Stimulated activated CD4-positive, alpha-beta T cell treated with anti-CD3 and anti-CD28 coated beads, Interleukin-4, amount 100 ng/mL, for 24 hours (primary cell): Measurements from ENCODE around the gene SMIM13.

ENCODE experiments used
- DNase-seq: peaks from one replicate; pipeline ENCODE4 v3.0.0-alpha.2; 2020

Gene SMIM13

GRCh38 chr6:11123978-11124377 is 30.3 kb downstream of the SMIM13 start:
- DNase-seq: no peak

GRCh38 chr6:11126876-11127275 is 33.2 kb downstream of the SMIM13 start:
- no peak for DNase-seq

- no peak for DNase-seq
Observed at GRCh38 chr6:11128608-11129007, 35.0 kb downstream of the SMIM13 start.

DNA sequence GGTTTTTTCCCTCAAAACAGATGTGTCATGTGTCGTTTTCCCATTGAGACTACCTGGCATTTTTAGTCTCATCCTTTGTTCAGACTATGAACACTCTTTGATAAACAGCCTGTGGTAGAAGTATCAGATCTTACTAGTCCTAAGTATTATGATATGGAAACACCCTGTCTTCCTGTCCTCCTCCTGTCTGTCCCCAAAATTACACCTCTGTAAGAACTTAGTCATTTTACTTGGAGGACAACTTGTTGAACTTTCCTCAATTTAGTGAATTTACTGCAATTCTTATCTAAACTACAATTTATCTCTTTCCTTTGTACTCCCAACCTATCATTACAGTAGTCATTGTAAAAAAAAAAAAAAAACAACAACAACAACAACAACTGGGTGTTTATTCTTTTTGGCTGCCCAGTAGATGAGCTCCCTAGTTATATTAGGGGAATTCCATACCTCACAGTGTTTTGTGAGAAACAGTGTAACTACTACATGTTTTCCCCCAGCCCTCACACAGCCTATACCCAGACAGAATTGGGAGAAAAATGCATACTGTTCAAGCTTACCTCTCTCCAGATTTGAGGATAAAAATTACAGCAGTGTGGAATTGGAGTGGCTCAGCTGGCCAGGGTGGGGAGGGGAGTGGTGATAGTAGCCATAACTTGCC is 36.4 kb downstream of the SMIM13 start:
- no peak for DNase-seq

- DNase-seq: no peak
Observed at GRCh38 chr6:11130605-11131004, 37.0 kb downstream of the SMIM13 start.

DNA sequence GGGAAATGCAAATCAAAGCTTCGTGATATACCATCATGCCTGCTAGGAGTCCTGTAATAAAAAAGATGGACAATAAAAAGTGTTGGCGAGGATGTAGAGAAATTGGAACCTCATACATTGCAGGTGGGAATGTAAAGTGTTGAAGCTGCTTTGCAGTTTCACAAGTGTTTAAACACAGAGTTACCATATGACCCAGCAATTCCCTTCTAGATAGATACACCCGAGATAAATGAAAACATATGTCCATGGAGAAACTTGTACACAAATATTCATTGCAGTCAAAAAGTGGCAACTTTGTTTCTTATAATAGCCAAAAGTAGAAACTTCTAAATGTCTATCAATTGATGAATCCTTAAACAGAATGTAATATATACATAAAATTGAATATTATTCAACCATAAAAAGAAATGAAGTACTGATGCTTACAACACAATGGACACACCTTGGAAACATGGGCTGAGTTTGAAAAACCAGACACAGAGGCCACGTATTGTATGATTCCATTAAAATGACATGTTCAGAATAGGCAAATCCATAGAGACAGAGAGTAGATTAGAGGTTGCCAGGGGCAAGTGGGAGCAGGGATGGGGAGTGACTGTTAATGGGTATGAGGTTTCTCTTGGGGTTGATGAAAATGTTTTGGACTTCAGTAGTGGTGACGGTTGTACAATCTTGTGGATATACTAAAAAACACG is 38.7 kb downstream of the SMIM13 start:
- no peak for DNase-seq

DNA sequence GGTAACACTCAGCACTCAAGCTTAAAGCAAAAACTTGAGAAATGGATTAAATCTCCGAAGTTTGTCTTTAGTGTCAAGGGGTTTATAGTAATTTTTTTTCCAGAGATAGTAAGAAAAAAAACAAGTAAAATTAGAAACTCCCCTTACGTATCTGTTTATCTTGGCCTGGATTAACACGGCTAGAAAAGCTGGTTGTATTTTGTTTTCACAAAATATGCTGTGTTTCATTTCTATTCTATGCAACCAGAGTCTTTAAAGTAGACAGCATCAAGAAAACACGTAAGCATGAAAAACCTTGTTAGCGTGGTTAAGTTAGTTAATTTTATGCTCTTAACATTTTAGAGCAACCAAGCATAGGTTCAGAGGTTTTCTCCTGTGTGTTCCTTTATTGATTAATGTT is 39.6 kb downstream of the SMIM13 start:
- no peak for DNase-seq

GRCh38 chr6:11136809-11137208 is 43.2 kb downstream of the SMIM13 start:
- no peak for DNase-seq

DNA sequence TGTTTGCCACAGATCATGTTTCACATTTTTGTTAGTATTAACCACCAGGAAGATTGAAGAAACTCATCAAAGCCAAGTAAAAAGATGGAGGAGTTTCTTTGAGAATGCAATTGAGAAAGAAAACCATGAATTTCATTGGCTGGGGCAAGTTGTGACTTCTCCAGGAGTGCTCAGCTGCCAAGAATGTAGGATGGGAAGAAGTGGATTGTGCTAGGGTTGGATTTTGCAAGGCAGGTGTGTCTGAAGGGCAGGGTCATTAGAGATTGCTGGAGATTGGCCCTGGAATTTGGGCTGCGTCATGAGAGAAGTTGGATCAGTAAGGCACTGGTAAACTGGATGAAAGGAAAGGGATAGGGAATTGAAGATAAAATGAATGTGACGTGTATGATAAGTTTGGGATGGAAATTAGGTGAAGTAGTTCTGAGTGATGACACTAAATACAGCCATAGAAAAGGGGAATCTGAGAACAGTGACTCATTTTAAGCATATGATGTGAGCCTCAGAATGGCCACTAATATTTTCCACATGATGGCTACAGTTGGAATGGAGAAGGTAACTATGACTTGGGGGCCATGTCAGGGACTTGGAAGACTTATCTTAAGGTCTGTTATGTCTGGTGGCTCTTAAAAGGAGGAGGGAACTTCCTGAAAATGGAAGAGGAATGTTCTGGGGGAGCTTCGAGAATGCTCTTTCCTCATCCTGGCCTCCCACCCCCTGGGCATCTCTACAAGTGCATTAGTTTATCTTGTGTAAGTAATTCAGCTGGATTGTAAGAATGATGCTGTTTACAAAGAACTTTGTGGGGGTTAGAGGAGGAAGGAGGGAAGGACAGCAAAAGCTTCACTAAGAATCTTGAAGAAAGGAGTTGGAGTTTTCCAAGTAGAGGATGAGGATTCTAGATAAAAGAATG is 45.7 kb downstream of the SMIM13 start:
- no peak for DNase-seq

GRCh38 chr6:11140056-11140455 is 46.4 kb downstream of the SMIM13 start:
- no peak for DNase-seq

GRCh38 chr6:11141295-11141694 is 47.7 kb downstream of the SMIM13 start:
- no peak for DNase-seq

DNA sequence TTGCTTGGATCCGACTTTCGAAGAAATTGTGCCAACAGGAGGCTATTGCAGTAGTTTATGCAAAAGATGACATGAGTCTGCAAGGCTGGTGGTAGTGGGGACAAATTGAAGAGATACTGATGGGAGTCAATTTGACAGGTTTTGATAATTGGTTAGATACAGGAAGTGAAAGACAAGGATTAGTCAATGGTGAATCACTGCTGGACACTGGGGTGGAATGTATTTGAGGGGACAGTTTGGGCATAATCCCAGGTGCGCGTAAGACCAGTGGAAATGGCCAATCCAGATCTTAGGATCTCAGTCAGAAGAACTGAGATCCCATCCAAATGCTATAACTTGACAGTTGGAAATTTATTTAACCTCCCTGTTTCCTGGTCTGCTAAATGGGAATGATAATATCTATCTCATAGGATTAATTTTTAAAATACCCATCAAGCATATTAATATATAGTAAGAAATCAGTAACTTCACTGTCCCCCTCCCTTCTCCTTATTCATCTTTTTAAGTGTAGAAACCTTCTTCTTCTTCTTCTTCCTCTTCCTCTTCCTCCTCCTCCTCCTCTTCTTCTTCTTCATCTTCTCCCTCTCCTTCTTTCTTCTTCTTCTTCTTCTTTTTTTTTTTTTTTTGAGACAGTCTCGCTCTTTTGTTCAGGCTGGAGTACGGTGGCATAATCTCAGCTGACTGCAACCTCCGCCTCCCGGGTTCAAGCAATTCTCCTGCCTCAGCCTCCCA is 48.8 kb downstream of the SMIM13 start:
- no peak for DNase-seq

- no peak for DNase-seq
Observed at GRCh38 chr6:11143394-11144371, 50.0 kb downstream of the SMIM13 start.

- DNase-seq: peak; percentile 81
Observed at GRCh38 chr6:11144393-11144851, 50.8 kb downstream of the SMIM13 start.

DNA sequence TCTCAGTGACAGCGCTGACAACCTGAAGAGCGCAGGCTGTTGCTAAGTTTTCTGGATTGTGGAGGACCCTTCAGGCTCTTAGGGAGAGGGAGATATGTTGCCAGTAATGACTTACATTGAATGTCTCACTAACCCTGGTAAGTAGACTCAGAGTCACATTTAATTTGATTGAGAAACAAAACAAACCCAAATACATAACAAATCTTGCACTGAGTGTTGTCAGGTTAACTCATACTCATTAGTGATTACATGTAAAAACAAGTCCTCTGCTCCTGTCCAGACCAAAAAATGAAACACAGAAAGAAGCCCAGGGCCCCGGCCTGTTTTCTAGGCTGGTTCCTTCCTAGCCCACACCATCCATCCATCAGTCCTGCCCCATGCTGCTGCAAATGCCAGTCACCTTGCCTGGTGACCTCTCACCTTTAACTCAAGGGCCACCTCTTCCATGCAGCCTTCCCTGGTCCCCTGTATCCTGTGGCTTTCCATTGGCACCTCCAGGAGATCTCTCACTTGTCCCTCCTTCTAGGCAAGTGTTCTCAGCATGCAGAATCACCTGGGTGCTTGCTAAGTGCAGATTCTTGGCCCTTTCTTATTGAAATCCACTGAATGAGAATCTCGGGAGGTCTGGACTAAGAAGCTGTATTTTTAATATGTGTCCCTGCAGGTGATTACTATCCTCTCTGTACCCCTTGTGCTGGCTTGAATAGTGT is 52.6 kb downstream of the SMIM13 start:
- no peak for DNase-seq

GRCh38 chr6:11149551-11149950 is 55.9 kb downstream of the SMIM13 start:
- no peak for DNase-seq

- no peak for DNase-seq
Observed at GRCh38 chr6:11151488-11151887, 57.9 kb downstream of the SMIM13 start.

DNA sequence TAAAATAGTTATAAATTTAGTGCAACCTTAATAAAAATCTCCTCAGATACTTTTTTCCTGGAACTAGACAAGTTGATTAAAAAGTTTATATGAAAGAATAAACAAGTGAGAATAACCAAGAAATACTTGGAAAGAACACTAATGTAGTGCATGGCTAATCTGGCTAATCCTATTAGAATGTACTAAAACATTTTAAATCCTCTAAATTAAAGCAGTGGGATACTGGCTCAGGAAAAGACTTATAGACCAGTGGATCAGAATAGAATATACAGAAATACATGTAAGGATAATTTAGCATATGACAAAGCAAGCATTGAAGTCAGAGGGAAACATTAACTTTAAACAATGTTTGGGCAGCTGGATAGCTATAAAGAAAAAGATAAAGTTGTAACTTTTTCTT is 58.9 kb downstream of the SMIM13 start:
- DNase-seq: no peak

- DNase-seq: no peak
Observed at GRCh38 chr6:11153447-11153846, 59.8 kb downstream of the SMIM13 start.

DNA sequence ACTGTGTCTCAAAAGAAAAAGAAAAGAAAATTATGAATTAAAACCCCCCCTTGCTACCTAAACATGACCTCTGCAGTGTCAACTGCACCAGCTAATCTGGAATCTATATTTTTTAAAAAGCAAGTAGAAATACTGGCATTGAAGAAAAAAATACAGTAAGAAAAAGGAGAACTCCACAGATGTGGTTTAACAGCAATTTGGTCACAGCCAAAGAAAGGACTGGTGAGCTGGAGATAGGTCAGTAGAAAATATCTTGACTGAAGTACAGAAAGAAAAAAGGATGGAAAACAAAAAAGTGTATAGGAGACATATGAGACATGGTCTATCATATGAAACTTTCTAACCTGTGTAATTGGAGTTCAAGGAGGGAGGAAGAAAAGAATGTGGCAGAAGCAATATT is 62.0 kb downstream of the SMIM13 start:
- DNase-seq: no peak

- no peak for DNase-seq
Observed at GRCh38 chr6:11160199-11160598, 66.6 kb downstream of the SMIM13 start.
